ACC112 (cell line): ENCODE results near the gene NLGN1.

Experiments
- H2AFZ ChIP-seq: fragments of 200-600 bp; sonication (generic); one replicate; pipeline ENCODE4 v1.6.0; 2017; ENCODE audit warnings: antibody characterized with exemption, low read length; ENCODE audit not compliant: unreplicated experiment
- H3K27ac ChIP-seq: fragments of 200-600 bp; sonication (generic); 2 replicates; pipeline ENCODE4 v1.5.1; 2014; ENCODE audit warnings: low read depth, mild to moderate bottlenecking, antibody characterized with exemption, low read length, moderate library complexity
- H3K27me3 ChIP-seq: fragments of 200-600 bp; sonication (generic); 2 replicates; pipeline ENCODE4 v1.6.1; 2014; ENCODE audit warnings: mild to moderate bottlenecking, antibody characterized with exemption, low read length, moderate library complexity, mixed read lengths; ENCODE audit not compliant: insufficient read depth
- H3K36me3 ChIP-seq: fragments of 200-600 bp; sonication (generic); 2 replicates; pipeline ENCODE4 v1.6.1; 2016; ENCODE audit warnings: mild to moderate bottlenecking, antibody characterized with exemption, low read length, moderate library complexity, mixed read lengths; ENCODE audit not compliant: insufficient read depth
- H3K4me1 ChIP-seq: fragments of 200-600 bp; sonication (generic); one replicate; pipeline ENCODE4 v1.6.1; 2016; ENCODE audit warnings: low read length, mixed read lengths; ENCODE audit not compliant: insufficient read depth, unreplicated experiment, control insufficient read depth
- H3K4me3 ChIP-seq: fragments of 200-600 bp; sonication (generic); 2 replicates; pipeline ENCODE4 v1.5.1; 2014; ENCODE audit warnings: mild to moderate bottlenecking, low read depth, low read length
- H3K79me2 ChIP-seq: fragments of 200-600 bp; sonication (generic); one replicate; pipeline ENCODE4 v1.6.0; 2016; ENCODE audit warnings: low read length; ENCODE audit not compliant: control insufficient read depth, unreplicated experiment, insufficient read depth

The NLGN1 gene

GRCh38 chr3:174315225-174315624, 917.7 kb downstream of the NLGN1 start:
- no peak overlapping the region for H3K27ac ChIP-seq
- no peaks in the 10 kb centered on the region for H3K36me3 ChIP-seq
- no peak overlapping the region for H3K4me3 ChIP-seq
- H2AFZ ChIP-seq: no peak overlapping the region
- H3K79me2 ChIP-seq: no peaks in the 10 kb centered on the region
- H3K4me1 ChIP-seq: no peaks in the 10 kb centered on the region
- no peaks in the 10 kb centered on the region for H3K27me3 ChIP-seq

GRCh38 chr3:174317005-174317404, 919.5 kb downstream of the NLGN1 start:
- Histone ChIP-seq H3K79me2 (no peaks in the 10 kb centered on the region), H2AFZ (no peak overlapping the region), H3K27ac (no peak overlapping the region), H3K4me3 (no peak overlapping the region), H3K27me3 (no peaks in the 10 kb centered on the region), H3K36me3 (no peaks in the 10 kb centered on the region), H3K4me1 (no peaks in the 10 kb centered on the region)

DNA sequence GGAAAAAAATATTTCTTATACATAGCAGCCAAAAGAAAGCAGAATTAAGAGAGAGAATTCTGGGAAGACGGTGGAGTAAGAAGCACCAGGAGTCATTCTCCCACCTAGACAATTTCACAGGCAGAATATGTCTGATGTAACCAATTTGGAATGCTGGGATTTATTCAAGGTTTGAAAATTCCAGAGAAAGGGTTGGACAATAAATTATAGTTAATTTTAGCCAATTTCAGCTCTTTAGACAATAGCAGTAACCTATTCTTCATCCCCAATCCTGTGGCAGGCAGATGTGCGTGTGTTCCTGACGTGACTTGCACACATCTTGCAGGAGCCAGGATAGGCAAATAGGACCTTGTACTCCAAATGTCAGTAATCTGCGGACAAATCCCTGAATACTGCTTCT, 920.6 kb downstream of the NLGN1 start:
- no peak overlapping the region for H2AFZ ChIP-seq
- no peaks in the 10 kb centered on the region for H3K27me3 ChIP-seq
- H3K4me3 ChIP-seq: no peak overlapping the region
- H3K36me3 ChIP-seq: no peaks in the 10 kb centered on the region
- no peaks in the 10 kb centered on the region for H3K4me1 ChIP-seq
- no peak overlapping the region for H3K27ac ChIP-seq
- no peaks in the 10 kb centered on the region for H3K79me2 ChIP-seq

GRCh38 chr3:174321548-174321947, 924.0 kb downstream of the NLGN1 start:
- Histone ChIP-seq H3K4me1 (peaks cover 4% of the 10 kb centered on the region), H3K79me2 (no peaks in the 10 kb centered on the region), H3K4me3 (no peak overlapping the region), H3K27me3 (no peaks in the 10 kb centered on the region), H2AFZ (no peak overlapping the region), H3K27ac (no peak overlapping the region), H3K36me3 (no peaks in the 10 kb centered on the region)

DNA sequence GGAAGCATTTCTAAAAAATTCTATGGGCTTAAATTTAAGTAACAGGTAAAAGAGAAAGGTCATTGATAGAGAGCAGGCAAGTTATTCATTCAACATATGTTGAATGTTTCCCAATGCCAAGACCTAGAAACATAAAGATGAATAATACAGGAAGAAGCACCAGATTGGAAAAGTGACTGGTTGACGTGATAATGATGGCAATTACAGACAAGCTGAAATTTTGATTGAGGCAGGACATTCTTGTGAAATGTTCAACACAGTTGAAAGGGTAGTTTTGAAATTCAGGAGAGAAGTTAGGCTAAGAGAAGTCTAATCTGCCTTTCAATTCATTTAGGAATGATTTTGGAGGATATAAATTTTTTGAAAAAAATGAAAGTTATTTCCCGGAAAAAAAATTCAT, 925.2 kb downstream of the NLGN1 start:
- Histone ChIP-seq H3K27ac (no peak overlapping the region), H3K27me3 (no peaks in the 10 kb centered on the region), H3K4me1 (peaks cover 8% of the 10 kb centered on the region), H2AFZ (no peak overlapping the region), H3K79me2 (no peaks in the 10 kb centered on the region), H3K4me3 (no peak overlapping the region), H3K36me3 (no peaks in the 10 kb centered on the region)

GRCh38 chr3:174325171-174325570, 927.6 kb downstream of the NLGN1 start:
- H3K4me3 ChIP-seq: no peak overlapping the region
- no peaks in the 10 kb centered on the region for H3K79me2 ChIP-seq

GRCh38 chr3:174325834-174326700, 928.5 kb downstream of the NLGN1 start:
- H2AFZ ChIP-seq: peak overlapping the region; percentile 57
- no peak overlapping the region for H3K27ac ChIP-seq
- H3K79me2 ChIP-seq: no peaks in the 10 kb centered on the region
- peaks cover 32% of the 10 kb centered on the region for H3K4me1 ChIP-seq
- no peak overlapping the region; the same call in 1 of the 2 replicates for H3K4me3 ChIP-seq
- no peaks in the 10 kb centered on the region for H3K27me3 ChIP-seq
- H3K36me3 ChIP-seq: no peaks in the 10 kb centered on the region

More at GRCh38 chr3:174325171-174325570, 927.6 kb downstream of the NLGN1 start:
- Histone ChIP-seq H2AFZ (no peak overlapping the region), H3K27me3 (no peaks in the 10 kb centered on the region), H3K36me3 (no peaks in the 10 kb centered on the region), H3K4me1 (peaks cover 23% of the 10 kb centered on the region), H3K27ac (no peak overlapping the region)

- Histone ChIP-seq H2AFZ (peak overlapping the region; percentile 82), H3K27me3 (no peaks in the 10 kb centered on the region), H3K4me1 (peaks cover 32% of the 10 kb centered on the region), H3K27ac (peak overlapping the region; percentile 79), H3K79me2 (no peaks in the 10 kb centered on the region), H3K4me3 (peak overlapping the region; percentile 65), H3K36me3 (no peaks in the 10 kb centered on the region)
Measured at GRCh38 chr3:174329321-174329720, 931.8 kb downstream of the NLGN1 start.

DNA sequence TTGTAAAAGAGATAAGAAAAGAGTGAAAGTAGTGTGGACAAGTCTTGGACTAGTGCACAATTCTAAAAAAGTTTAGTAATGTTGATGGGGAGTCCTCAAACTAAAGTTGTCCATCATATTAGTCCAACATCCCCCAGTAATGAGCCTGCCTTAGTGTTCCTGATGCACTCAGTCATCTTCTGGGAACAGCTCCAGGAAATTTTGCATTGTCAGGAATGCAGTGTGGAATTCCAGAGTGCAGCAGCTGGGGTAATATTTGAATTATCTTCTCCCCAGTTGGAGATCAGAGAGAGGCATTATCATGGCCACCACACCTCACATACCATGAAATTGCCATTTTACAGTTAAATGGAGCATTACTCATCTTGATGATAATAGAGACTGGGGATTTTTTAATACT, 932.8 kb downstream of the NLGN1 start:
- Histone ChIP-seq H3K79me2 (no peaks in the 10 kb centered on the region), H3K4me3 (peak overlapping the region; percentile 56), H3K4me1 (peaks cover 32% of the 10 kb centered on the region), H3K27me3 (no peaks in the 10 kb centered on the region), H3K36me3 (no peaks in the 10 kb centered on the region), H2AFZ (peak overlapping the region; percentile 48), H3K27ac (peak overlapping the region; percentile 79)

DNA sequence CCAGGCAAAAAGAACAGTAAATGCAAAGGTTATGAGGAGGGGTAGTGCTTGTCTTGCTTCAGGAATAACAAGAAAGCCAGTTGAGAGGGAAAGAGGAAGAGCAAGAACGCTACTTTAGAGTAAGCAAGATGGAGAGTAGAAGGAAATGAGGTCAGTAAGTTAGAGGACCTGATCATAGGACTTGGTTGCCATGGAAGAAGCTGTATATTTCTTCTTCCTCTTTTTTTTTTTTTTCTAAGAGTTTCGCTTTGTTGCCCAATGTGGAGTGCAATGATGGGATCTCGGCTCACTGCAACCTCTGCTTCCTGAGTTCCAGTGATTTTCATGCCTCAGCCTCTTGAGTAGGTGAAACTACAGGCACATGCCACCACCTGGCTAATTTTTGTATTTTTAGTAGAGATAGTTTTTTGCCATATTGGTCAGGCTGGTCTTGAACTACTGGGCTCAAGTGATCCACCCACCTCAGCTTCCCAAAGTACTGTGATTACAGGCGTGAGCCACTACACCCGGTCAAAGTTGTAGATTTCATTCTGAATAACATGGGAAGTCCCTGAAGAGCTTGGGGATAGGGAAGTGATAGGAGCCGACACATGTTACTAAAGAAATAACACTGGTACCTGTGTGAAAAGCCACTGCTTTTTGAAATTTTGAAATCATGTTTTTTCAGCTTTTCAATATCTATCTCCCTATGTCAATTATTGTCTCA, 933.7 kb downstream of the NLGN1 start:
- Histone ChIP-seq H3K27me3 (no peaks in the 10 kb centered on the region), H3K36me3 (no peaks in the 10 kb centered on the region), H2AFZ (no peak overlapping the region), H3K79me2 (no peaks in the 10 kb centered on the region), H3K27ac (peak overlapping the region; percentile 79; the same call in 1 of the 2 replicates), H3K4me3 (no peak overlapping the region), H3K4me1 (peaks cover 30% of the 10 kb centered on the region)

DNA sequence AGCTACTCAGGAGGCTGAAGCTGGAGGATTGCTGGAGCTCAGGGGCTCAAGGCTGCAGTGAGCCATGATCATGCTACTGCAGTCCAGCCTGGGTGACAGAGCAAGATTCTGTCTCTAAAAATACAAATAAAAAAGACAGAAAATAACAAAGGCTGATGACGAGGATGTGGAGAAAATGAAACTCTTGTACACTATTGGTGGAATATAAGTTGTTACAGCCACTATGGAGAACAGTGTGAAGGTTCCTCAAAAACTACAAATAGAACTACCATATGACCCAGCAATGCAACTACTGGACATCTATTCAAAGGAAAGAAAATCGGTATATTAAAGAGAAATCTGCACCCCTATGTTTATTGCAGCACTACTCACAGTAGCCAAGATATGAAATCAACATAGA, 934.8 kb downstream of the NLGN1 start:
- Histone ChIP-seq H3K27ac (no peak overlapping the region), H3K27me3 (no peaks in the 10 kb centered on the region), H3K4me1 (peaks cover 23% of the 10 kb centered on the region)

More for the DNA sequence above, 934.8 kb downstream of the NLGN1 start:
- Histone ChIP-seq H3K79me2 (no peaks in the 10 kb centered on the region), H3K4me3 (no peak overlapping the region), H2AFZ (no peak overlapping the region), H3K36me3 (no peaks in the 10 kb centered on the region)
